HepG2 (cell line): ENCODE results near the gene RECQL5. TPM values are rescaled to one million over a fixed set of nuclear protein-coding genes. Genes with fewer than 3 reads are reported as not detected.

Experiments used
- FOXO1 ChIP-seq: sonication (generic); formaldehyde crosslinking; IDR thresholded peaks from 2 replicates; pipeline ENCODE4 v1.4.0; 2020; ENCODE audit warnings: missing genetic modification reagents
- MYC ChIP-seq: sonication (generic); formaldehyde crosslinking; IDR thresholded peaks from 2 replicates; pipeline ENCODE4 v1.9.0; 2021; ENCODE audit warnings: missing genetic modification reagents, borderline replicate concordance
- RARA ChIP-seq: IDR thresholded peaks from 2 replicates; pipeline ENCODE4 v1.6.1; 2016; ENCODE audit warnings: missing genetic modification reagents, missing compliant biosample characterization
- YEATS2 ChIP-seq: sonication (generic); formaldehyde crosslinking; IDR thresholded peaks from 2 replicates; pipeline ENCODE4 v1.4.0; 2020; ENCODE audit warnings: missing genetic modification reagents, borderline replicate concordance
- ZNF10 ChIP-seq: sonication (generic); formaldehyde crosslinking; IDR thresholded peaks from 2 replicates; pipeline ENCODE4 v1.4.0; 2020; ENCODE audit warnings: mild to moderate bottlenecking, low read depth, missing genetic modification reagents, borderline replicate concordance
- ZNF318 ChIP-seq: sonication (generic); formaldehyde crosslinking; IDR thresholded peaks from 2 replicates; pipeline ENCODE4 v1.4.0; 2020; ENCODE audit warnings: mild to moderate bottlenecking, missing genetic modification reagents
- ZNF512B ChIP-seq: sonication (generic); formaldehyde crosslinking; IDR thresholded peaks from 2 replicates; pipeline ENCODE4 v1.5.1; 2020; ENCODE audit warnings: missing genetic modification reagents, mild to moderate bottlenecking, borderline replicate concordance
- ZNF615 ChIP-seq: sonication (generic); formaldehyde crosslinking; IDR thresholded peaks from 2 replicates; pipeline ENCODE4 v1.5.0; 2020; ENCODE audit warnings: mild to moderate bottlenecking, missing genetic modification reagents, borderline replicate concordance
- ZNF891 ChIP-seq: sonication (generic); formaldehyde crosslinking; IDR thresholded peaks from 2 replicates; pipeline ENCODE4 v1.5.0; 2020; ENCODE audit warnings: mild to moderate bottlenecking, missing genetic modification reagents
- polyA plus RNA-seq, 8 experiments: library from polyadenylated mRNA; depleted of rRNA in 3 of 8; stranded (reverse) in 7 of 8; unstranded in 1 of 8; fragments of >200 nt; fragmentation: Illumina TruSeq in 4 of 8; extraction: Trizol in 4 of 8; gene quantifications; 2 replicates each; pipeline versions ENCODE4 v1.2.1 to v1.2.3, GENCODE V29; 2011 to 2016; ENCODE audit warnings: low read depth in 4 of 8, missing spikeins in 1 of 8, mixed read lengths in 1 of 8; ENCODE audit not compliant: insufficient read depth in 1 of 8
- total RNA-seq, 5 experiments: library from RNA; depleted of rRNA; stranded (reverse); fragments of >200 nt; fragmentation: Illumina TruSeq; extraction: Trizol; gene quantifications; 2 replicates each; pipeline ENCODE4 v1.2.3, GENCODE V29; 2016; ENCODE audit warnings: low read depth in 1 of 5
- TF ChIP-seq, protein P1 (sequence below): sonication (generic); formaldehyde crosslinking; IDR thresholded peaks from 2 replicates; pipeline ENCODE4 v1.8.1; 2022; ENCODE audit warnings: low read depth, mild to moderate bottlenecking, missing genetic modification reagents
- TF ChIP-seq, protein P2 (sequence below): sonication (generic); formaldehyde crosslinking; IDR thresholded peaks from 2 replicates; pipeline ENCODE4 v1.5.0; 2020; ENCODE audit warnings: mild to moderate bottlenecking, missing genetic modification reagents

RECQL5 gene
- total and polyA plus RNA-seq, 2 of the 13 experiments (the other 11 are each of a cell fraction or from before 2014, with no cell fraction given) = 27.7 to 32.0 TPM

GRCh38 chr17:75645889-75646637 lies 20.9 kb downstream of the RECQL5 start (continued):
- no peak for TF ChIP-seq ZNF318 (CRISPR knock-in tag)
- peak; percentile 27; the same call in 1 of the 2 replicates for TF ChIP-seq RARA (CRISPR knock-in tag)
- TF ChIP-seq FOXO1 = peak; percentile 42; the same call in 1 of the 2 replicates
- TF ChIP-seq, protein P1, sequence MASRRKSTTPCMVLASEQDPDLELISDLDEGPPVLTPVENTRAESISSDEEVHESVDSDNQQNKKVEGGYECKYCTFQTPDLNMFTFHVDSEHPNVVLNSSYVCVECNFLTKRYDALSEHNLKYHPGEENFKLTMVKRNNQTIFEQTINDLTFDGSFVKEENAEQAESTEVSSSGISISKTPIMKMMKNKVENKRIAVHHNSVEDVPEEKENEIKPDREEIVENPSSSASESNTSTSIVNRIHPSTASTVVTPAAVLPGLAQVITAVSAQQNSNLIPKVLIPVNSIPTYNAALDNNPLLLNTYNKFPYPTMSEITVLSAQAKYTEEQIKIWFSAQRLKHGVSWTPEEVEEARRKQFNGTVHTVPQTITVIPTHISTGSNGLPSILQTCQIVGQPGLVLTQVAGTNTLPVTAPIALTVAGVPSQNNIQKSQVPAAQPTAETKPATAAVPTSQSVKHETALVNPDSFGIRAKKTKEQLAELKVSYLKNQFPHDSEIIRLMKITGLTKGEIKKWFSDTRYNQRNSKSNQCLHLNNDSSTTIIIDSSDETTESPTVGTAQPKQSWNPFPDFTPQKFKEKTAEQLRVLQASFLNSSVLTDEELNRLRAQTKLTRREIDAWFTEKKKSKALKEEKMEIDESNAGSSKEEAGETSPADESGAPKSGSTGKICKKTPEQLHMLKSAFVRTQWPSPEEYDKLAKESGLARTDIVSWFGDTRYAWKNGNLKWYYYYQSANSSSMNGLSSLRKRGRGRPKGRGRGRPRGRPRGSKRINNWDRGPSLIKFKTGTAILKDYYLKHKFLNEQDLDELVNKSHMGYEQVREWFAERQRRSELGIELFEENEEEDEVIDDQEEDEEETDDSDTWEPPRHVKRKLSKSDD = peak; percentile 73; the same call in 1 of the 2 replicates
- peak; percentile 83; the same call in 1 of the 2 replicates for TF ChIP-seq YEATS2 (CRISPR knock-in tag)
- TF ChIP-seq ZNF512B (CRISPR knock-in tag) = no peak
- no peak for TF ChIP-seq ZNF615 (CRISPR knock-in tag)
- no peak for TF ChIP-seq ZNF891
- TF ChIP-seq ZNF10 = no peak
- peak; percentile 88 for TF ChIP-seq MYC (CRISPR knock-in tag)
- TF ChIP-seq, protein P2, sequence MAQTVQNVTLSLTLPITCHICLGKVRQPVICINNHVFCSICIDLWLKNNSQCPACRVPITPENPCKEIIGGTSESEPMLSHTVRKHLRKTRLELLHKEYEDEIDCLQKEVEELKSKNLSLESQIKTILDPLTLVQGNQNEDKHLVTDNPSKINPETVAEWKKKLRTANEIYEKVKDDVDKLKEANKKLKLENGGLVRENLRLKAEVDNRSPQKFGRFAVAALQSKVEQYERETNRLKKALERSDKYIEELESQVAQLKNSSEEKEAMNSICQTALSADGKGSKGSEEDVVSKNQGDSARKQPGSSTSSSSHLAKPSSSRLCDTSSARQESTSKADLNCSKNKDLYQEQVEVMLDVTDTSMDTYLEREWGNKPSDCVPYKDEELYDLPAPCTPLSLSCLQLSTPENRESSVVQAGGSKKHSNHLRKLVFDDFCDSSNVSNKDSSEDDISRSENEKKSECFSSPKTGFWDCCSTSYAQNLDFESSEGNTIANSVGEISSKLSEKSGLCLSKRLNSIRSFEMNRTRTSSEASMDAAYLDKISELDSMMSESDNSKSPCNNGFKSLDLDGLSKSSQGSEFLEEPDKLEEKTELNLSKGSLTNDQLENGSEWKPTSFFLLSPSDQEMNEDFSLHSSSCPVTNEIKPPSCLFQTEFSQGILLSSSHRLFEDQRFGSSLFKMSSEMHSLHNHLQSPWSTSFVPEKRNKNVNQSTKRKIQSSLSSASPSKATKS (CRISPR knock-in tag) = 0 out of 2 replicates have a peak, but pooled peaks have one; percentile 39
